Placental pericyte (primary cell): ENCODE results near the gene VSX1. TPM values are rescaled to one million over a fixed set of nuclear protein-coding genes. Genes with fewer than 3 reads are reported as not detected.

Source experiments
- total RNA-seq: library from RNA; depleted of rRNA; stranded (reverse); fragments of >200 nt; gene quantifications from 2 replicates; pipeline ENCODE4 v1.2.3, GENCODE V29; 2012

The VSX1 gene
- not detected in 2 replicates for total RNA-seq

DNA sequence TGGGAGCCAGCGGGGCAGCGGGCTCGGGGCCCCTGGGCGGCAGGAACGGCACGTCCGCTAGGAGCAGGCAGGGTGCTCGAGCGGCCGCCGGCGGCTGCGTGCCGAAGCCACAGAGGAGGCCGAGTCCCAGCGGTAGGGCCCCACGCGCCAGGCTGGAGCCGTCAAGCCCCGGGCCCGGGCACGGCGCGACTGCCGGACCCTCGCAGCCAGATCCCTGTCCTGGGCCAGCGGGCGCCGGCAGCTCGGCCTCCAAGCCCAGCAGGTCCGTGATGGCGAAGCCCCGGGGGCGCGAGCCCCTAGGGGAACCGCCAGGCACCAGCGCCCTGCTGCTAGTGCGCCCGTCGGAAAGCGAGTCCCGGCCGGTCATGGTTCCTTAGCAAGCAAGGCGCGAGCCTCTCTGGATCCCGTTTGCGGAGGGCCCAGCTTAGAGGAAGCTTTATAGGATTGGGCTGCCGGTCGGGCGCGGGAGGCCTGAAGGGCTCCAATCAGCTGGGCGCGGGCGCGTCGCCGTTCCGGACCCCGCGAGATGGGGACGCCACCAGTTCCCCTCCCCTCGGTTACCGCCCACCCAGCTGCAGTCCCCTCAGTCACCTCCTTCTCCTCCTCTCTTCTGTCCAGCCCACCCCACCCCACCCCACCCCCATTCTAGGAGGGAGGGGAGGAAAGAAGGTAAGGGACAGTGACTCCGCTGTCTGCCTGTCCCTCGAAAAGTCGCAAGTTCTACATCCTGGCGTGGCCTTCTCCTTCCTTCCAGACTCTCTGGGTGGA, at the start of gene VSX1:
VSX1 (minus strand) TSS at position 412 of the 768 bp plus-strand sequence; CDS start at position 367, 45 bp downstream.

DNA sequence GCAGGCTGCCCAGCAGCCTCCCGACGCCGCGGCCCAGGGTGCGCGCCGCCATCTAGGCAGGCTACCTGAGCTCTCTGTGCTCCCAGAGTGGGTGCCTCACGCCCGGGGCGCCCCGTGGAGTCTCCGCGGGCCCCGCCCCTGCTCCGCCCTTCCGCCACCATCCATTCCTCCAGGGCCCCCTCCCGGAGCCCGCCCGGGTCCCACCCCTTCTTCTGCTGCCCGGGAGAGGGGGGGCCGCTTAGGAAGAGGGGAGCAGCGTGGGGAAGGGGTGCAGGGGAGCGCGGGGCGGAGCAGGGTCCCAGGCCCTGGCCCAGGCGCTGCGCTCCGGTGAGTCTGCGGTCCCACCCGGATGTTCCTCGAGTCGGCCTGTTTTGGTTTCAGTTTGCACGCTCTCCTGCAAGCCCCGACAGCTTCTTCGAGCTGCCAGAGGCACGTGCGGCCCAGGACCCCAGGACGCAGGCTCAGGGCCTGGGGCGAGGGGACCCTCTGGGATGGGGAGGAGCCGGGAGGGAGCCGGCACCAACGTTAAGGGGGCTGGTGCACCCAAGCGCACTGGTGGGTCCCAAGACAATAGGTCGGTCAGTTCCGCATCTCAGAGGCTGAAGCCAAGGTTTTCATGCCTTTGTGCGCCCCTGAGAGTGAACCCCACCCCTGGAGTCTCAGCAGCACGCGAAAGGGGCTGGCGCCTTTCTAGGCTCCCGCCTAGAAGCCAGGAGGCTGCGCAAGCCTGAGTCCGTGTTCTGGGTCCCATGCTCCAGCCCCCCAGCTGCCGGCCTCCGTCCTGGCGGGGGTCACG, 23.7 kb downstream of the VSX1 start, which contains the start of gene ACSS1:
ACSS1 (minus strand) TSS at position 89 of the 796 bp plus-strand sequence; CDS start at position 52, 37 bp downstream.

Other genes starting within 250 kb of the VSX1 start
- not detected in 2 replicates for gene CST7, start 132.9 kb downstream of the VSX1 start, total RNA-seq
- gene APMAP, start 89.4 kb downstream of the VSX1 start, total RNA-seq, result 61.8 and 69.6 TPM in 2 replicates
- 0.72 and 1.3 TPM in 2 replicates for gene ACSS1, start 24.0 kb downstream of the VSX1 start, total RNA-seq
- gene ENTPD6, start 113.6 kb upstream of the VSX1 start, total RNA-seq, result 58.9 and 68.7 TPM in 2 replicates
- gene PYGB, start 165.9 kb upstream of the VSX1 start, total RNA-seq, result 172 and 182 TPM in 2 replicates